HCT116 (cell line): ENCODE measurements around the gene RBM33.
"Not testable (repeated sequence)": the region's sequence is repeated elsewhere in the genome, so short reads cannot be mapped to it uniquely, and the experiment has no call there.

ENCODE experiments used
- CEBPB ChIP-seq: IDR thresholded peaks from 2 replicates; pipeline ENCODE4 v1.6.1; 2012; ENCODE audit warnings: low read depth
- CTCF ChIP-seq, 3 experiments: fragments of 200-600 bp in 1 of 3; sonication (generic) in 1 of 3; IDR thresholded peaks in 2 of 3; conservative IDR thresholded peaks in 1 of 3; 2 replicates each; pipeline ENCODE4 v1.5.1; 2012 to 2017; ENCODE audit warnings: low read depth in 2 of 3, low read length in 2 of 3, antibody characterized with exemption in 1 of 3, borderline replicate concordance in 1 of 3, control low read depth in 1 of 3, mild to moderate bottlenecking in 1 of 3, mixed read lengths in 1 of 3, mixed run types in 1 of 3, moderate library complexity in 1 of 3; ENCODE audit not compliant: insufficient read depth in 1 of 3
- EZH2 ChIP-seq: fragments of 200-600 bp; sonication (generic); IDR thresholded peaks from 2 replicates; pipeline ENCODE4 v1.6.1; 2017; ENCODE audit warnings: antibody characterized with exemption, mixed run types
- POLR2A ChIP-seq: IDR thresholded peaks from 2 replicates; pipeline ENCODE4 v1.7.0; 2011; ENCODE audit warnings: borderline replicate concordance; ENCODE audit not compliant: insufficient read depth, insufficient read length; ENCODE audit errors: extremely low read depth
- POLR2AphosphoS5 ChIP-seq: IDR thresholded peaks from 2 replicates; pipeline ENCODE4 v1.6.1; 2011; ENCODE audit warnings: mild to moderate bottlenecking, low read depth, low read length, moderate library complexity
- SRF ChIP-seq: IDR thresholded peaks from 2 replicates; pipeline ENCODE4 v1.6.1; 2012; ENCODE audit warnings: low read depth
- YY1 ChIP-seq: IDR thresholded peaks from 2 replicates; pipeline ENCODE4 v1.6.1; 2011; ENCODE audit warnings: low read length, low read depth, moderate library complexity, mild to moderate bottlenecking; ENCODE audit not compliant: insufficient replicate concordance; ENCODE audit errors: extremely low read depth

GRCh38 chr7:155817515-155817914 is 173.1 kb downstream of the RBM33 start:
- not testable (repeated sequence) for TF ChIP-seq SRF; CEBPB; POLR2A; CTCF (IDR thresholded peaks at IDR 0.05 in 2 of 3, conservative IDR thresholded peaks at IDR 0.05 in 1 of 3; ENCODE audit: borderline replicate concordance in 1 of 3, insufficient read depth in 1 of 3, low read depth in 2 of 3, low read length in 2 of 3); POLR2AphosphoS5; YY1; EZH2
